ENCODE measurements around the gene UFSP1.

GRCh38 chr7:100897772-100898454, 8.4 kb upstream of the UFSP1 start:
- TF ChIP-seq CTCF (IDR thresholded peaks at IDR 0.05; ENCODE audit: poor library complexity): no peak
- TF ChIP-seq EZH2phosphoT487 (IDR thresholded peaks at IDR 0.05; ENCODE audit: low read depth, severe bottlenecking, unreplicated experiment): no peak
